ENCODE measurements around the gene POLR2A. TPM values are rescaled to one million over a fixed set of nuclear protein-coding genes. Genes with fewer than 3 reads are reported as not detected.

POLR2A gene
- total RNA-seq, 4 donors from 2014 or later = 19.7 to 167 (median 77.6) TPM

GRCh38 chr17:7440834-7441195, 43.4 kb upstream of the POLR2A start:
- no peak overlapping the region for H3K4me3 ChIP-seq
- H3K27ac ChIP-seq = peak overlapping the region; percentile 12 to 36
- H3K27me3 ChIP-seq = peaks cover 0 to 27% of the 10 kb centered on the region in 2 donors
- no peak for TF ChIP-seq POLR2A (IDR thresholded peaks at IDR 0.05)
- TF ChIP-seq, protein P1, sequence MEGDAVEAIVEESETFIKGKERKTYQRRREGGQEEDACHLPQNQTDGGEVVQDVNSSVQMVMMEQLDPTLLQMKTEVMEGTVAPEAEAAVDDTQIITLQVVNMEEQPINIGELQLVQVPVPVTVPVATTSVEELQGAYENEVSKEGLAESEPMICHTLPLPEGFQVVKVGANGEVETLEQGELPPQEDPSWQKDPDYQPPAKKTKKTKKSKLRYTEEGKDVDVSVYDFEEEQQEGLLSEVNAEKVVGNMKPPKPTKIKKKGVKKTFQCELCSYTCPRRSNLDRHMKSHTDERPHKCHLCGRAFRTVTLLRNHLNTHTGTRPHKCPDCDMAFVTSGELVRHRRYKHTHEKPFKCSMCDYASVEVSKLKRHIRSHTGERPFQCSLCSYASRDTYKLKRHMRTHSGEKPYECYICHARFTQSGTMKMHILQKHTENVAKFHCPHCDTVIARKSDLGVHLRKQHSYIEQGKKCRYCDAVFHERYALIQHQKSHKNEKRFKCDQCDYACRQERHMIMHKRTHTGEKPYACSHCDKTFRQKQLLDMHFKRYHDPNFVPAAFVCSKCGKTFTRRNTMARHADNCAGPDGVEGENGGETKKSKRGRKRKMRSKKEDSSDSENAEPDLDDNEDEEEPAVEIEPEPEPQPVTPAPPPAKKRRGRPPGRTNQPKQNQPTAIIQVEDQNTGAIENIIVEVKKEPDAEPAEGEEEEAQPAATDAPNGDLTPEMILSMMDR (IDR thresholded peaks at IDR 0.05) = no peak
- H3K9me3 ChIP-seq = no peaks in the 10 kb centered on the region
- intact Hi-C loops (cut with DNase I; ENCODE audit: low total_unique reads) = no loop called here
- peaks cover 0 to 44% of the 10 kb centered on the region in 2 donors for H3K4me1 ChIP-seq
- peak in 1 of 2 donors; percentile 38 for DNase-seq
- no peaks in the 10 kb centered on the region for H3K36me3 ChIP-seq

- Histone ChIP-seq H3K36me3 (no peaks in the 10 kb centered on the region), H3K4me3 (no peak overlapping the region), H3K9me3 (no peaks in the 10 kb centered on the region), H3K27me3 (peaks cover 0 to 28% of the 10 kb centered on the region in 2 donors), H3K4me1 (peaks cover 0 to 39% of the 10 kb centered on the region in 2 donors), H3K27ac (peak overlapping the region in 1 of 2 donors; percentile 12)
- no peak for DNase-seq
- no peak for TF ChIP-seq POLR2A (IDR thresholded peaks at IDR 0.05)
- TF ChIP-seq, protein P1 (IDR thresholded peaks at IDR 0.05) = no peak
- intact Hi-C loops (cut with DNase I; ENCODE audit: low total_unique reads) = no loop called here
These were observed 42.9 kb upstream of the POLR2A start for GRCh38 chr17:7441266-7441665.

DNA sequence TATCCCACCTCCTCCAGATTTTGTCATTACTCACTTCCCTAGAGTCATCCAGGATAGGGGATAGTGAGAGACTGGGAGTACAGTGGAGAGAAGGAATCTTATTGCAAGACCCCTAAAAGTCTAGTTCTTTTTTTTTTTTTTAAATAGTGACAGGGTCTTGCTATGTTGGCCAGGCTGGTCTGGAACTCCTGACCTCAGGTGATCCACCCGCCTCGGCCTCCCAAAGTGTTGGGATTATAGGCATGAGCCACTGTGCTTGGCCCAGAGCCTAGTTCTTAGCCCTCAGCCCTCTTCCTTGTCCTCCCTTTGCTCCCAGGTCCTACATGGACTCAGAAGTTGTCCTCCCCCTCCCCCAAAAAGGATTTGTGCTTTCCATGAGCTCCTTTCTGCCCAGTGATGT, 42.0 kb upstream of the POLR2A start:
- Histone ChIP-seq H3K4me3 (no peak overlapping the region), H3K27me3 (peaks cover 0 to 28% of the 10 kb centered on the region in 2 donors), H3K27ac (no peak overlapping the region), H3K9me3 (no peaks in the 10 kb centered on the region), H3K4me1 (peaks cover 0 to 39% of the 10 kb centered on the region in 2 donors), H3K36me3 (no peaks in the 10 kb centered on the region)
- intact Hi-C loops (cut with DNase I; ENCODE audit: low total_unique reads) = no loop called here
- TF ChIP-seq, protein P1 (IDR thresholded peaks at IDR 0.05) = no peak
- no peak for TF ChIP-seq POLR2A (IDR thresholded peaks at IDR 0.05)
- DNase-seq = no peak

DNA sequence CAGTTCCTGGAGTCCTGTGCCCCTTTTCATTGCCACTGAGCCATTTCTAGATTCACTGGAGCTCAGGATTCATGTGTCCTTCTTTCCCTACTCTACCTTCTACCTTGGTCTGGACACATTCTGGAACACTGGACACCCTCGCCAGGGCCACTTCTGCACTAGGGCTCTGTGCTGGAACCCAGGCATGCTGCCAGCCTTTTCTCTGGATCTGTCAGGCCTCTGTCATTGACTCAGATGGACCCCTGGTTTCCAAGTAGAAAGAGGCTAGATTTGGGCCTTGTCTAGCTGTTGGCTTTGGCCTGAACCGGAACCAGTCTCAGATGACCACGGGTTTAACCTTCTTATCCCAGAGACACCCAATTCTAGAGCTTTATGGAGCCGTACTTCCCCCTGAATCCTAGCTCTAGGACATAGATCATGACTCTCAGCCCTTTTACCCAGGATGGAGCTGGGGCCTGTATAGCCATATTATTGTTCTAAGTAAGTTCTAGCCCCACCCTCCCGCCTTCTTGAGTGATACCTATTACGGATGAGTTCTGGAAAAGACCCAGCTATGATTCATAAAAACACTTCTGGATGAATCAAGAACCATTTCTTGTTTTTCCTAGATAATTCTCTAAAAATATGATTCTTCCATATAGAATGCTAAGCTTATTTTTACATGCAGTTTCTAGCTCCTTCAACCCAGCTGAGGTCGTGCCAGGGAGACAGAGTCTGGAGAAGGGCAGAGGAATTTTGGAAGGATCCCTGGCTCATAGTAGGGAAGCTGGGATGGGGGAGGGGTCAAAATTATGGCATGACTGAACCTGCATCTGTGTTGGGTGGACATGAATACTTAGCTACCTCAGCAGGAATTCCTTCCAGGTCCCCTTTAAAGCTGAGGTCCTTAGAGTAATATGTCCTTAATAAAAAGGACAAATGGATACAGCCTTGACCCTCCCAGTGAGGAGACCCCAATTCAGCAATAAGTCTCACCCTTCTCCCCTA, 40.4 kb upstream of the POLR2A start:
- Histone ChIP-seq H3K27me3 (peaks cover 0 to 20% of the 10 kb centered on the region in 2 donors), H3K27ac (no peak overlapping the region), H3K4me1 (peaks cover 0 to 25% of the 10 kb centered on the region in 2 donors), H3K36me3 (no peaks in the 10 kb centered on the region), H3K4me3 (no peak overlapping the region), H3K9me3 (no peaks in the 10 kb centered on the region)
- intact Hi-C loops (cut with DNase I; ENCODE audit: low total_unique reads) = no loop called here
- no peak for DNase-seq
- TF ChIP-seq POLR2A (IDR thresholded peaks at IDR 0.05) = no peak
- TF ChIP-seq, protein P1 (IDR thresholded peaks at IDR 0.05) = no peak

Measured in uterus (tissue), 4 donors.